Brain microvascular endothelial cell (primary cell): Measurements from ENCODE around the gene SESTD1.

Experiments
- DNase-seq: peaks from one replicate; pipeline ENCODE4 v3.0.0-alpha.2; 2020
- H3K27ac ChIP-seq: fragments of 250-450 bp; sonication (Bioruptor Pico); 2 replicates; pipeline ENCODE4 v1.5.1; 2020; ENCODE audit warnings: mild to moderate bottlenecking, moderate library complexity
- H3K27me3 ChIP-seq: fragments of 250-450 bp; sonication (Bioruptor Pico); replicated peaks from 2 replicates; pipeline ENCODE4 v1.5.1; 2020; ENCODE audit warnings: mild to moderate bottlenecking
- H3K36me3 ChIP-seq: fragments of 250-450 bp; sonication (Bioruptor Pico); replicated peaks from 2 replicates; pipeline ENCODE4 v1.5.1; 2020; ENCODE audit warnings: mild to moderate bottlenecking
- H3K4me3 ChIP-seq: 2 replicates; pipeline ENCODE4 v1.5.1; 2011; ENCODE audit warnings: low read depth, mild to moderate bottlenecking, control low read depth, low read length, moderate library complexity
- CTCF ChIP-seq: IDR thresholded peaks from 2 replicates; pipeline ENCODE4 v1.5.1; 2011; ENCODE audit warnings: low read depth, mild to moderate bottlenecking, moderate library complexity, low read length, control low read depth, inconsistent platforms; ENCODE audit errors: missing control alignments
- in situ Hi-C: cut with HindIII; loops from 2 replicates; pipeline ENCODE4 v1.10.0; 2017; ENCODE audit warnings: low sequenced_read_pairs, low pct_ligation_motif_present

SESTD1 gene

GRCh38 chr2:179233626-179234430 lies 30.8 kb downstream of the SESTD1 start:
- no peaks in the 10 kb centered on the region for H3K27me3 ChIP-seq
- H3K27ac ChIP-seq = no peak overlapping the region
- no peaks in the 10 kb centered on the region for H3K36me3 ChIP-seq
- in situ Hi-C loops = no loop called here
- no peak for DNase-seq
- no peak overlapping the region for H3K4me3 ChIP-seq
- no peak for TF ChIP-seq CTCF

- DNase-seq = no peak
- in situ Hi-C loops = no loop called here
- no peak overlapping the region for H3K4me3 ChIP-seq
- no peaks in the 10 kb centered on the region for H3K36me3 ChIP-seq
- no peak for TF ChIP-seq CTCF
- no peak overlapping the region for H3K27ac ChIP-seq
- H3K27me3 ChIP-seq = no peaks in the 10 kb centered on the region
These were observed 31.5 kb downstream of the SESTD1 start for GRCh38 chr2:179233083-179233490.

- no peak for DNase-seq
- no peak for TF ChIP-seq CTCF
- Histone ChIP-seq H3K36me3 (no peaks in the 10 kb centered on the region), H3K4me3 (no peak overlapping the region), H3K27me3 (no peaks in the 10 kb centered on the region), H3K27ac (no peak overlapping the region)
- in situ Hi-C loops = no loop called here
These were observed 37.7 kb downstream of the SESTD1 start for GRCh38 chr2:179226961-179227259.

DNA sequence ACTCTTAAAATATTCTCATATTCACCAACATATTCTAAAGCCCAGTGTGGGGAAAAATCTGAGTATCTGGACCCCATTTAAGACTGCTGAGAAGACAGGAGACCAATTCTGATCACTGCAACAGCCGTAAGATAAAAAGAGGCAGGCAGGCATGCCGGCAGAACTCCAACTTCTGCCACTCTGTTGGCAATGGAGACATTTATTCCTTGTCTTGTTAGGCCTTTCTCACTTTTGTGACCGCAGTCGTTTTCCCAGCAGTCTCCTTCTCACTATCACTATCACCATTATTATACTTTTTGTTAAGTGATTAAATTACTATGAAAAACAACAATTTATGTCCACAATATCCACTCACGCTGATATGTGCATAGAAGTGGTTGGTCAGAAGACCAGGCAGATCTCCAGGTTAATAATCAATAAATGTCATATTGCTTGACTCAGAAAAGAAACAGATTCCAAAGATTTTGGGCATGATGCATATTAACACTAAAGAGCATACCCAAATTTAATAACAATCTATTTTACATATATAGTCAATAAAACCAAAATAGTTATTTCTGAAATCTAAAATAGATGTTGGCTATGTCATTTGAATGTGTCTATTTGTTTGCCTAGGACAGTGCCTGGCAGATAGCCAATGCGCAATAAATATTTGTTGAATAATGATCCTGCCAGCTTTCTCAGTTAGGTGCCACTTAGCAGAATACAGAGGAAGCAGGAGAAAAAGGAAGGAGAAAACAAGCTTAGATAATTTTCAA lies 38.2 kb downstream of the SESTD1 start:
- TF ChIP-seq CTCF = no peak
- Histone ChIP-seq H3K27me3 (no peaks in the 10 kb centered on the region), H3K4me3 (no peak overlapping the region), H3K27ac (no peak overlapping the region), H3K36me3 (no peaks in the 10 kb centered on the region)
- no peak for DNase-seq
- in situ Hi-C loops = no loop called here

GRCh38 chr2:179224361-179224760 lies 40.3 kb downstream of the SESTD1 start:
- Histone ChIP-seq H3K36me3 (no peaks in the 10 kb centered on the region), H3K4me3 (no peak overlapping the region), H3K27me3 (no peaks in the 10 kb centered on the region), H3K27ac (no peak overlapping the region)
- no peak for TF ChIP-seq CTCF
- no peak for DNase-seq
- in situ Hi-C loops = no loop called here
